ENCODE data around the gene KIF18B. TPM values are rescaled to one million over a fixed set of nuclear protein-coding genes. Genes with fewer than 3 reads are reported as not detected.

The KIF18B gene
- total and polyA plus RNA-seq, 2 donors (not counting 1 experiment from before 2014, with no cell fraction given) = 0.44 to 0.48 TPM

DNA sequence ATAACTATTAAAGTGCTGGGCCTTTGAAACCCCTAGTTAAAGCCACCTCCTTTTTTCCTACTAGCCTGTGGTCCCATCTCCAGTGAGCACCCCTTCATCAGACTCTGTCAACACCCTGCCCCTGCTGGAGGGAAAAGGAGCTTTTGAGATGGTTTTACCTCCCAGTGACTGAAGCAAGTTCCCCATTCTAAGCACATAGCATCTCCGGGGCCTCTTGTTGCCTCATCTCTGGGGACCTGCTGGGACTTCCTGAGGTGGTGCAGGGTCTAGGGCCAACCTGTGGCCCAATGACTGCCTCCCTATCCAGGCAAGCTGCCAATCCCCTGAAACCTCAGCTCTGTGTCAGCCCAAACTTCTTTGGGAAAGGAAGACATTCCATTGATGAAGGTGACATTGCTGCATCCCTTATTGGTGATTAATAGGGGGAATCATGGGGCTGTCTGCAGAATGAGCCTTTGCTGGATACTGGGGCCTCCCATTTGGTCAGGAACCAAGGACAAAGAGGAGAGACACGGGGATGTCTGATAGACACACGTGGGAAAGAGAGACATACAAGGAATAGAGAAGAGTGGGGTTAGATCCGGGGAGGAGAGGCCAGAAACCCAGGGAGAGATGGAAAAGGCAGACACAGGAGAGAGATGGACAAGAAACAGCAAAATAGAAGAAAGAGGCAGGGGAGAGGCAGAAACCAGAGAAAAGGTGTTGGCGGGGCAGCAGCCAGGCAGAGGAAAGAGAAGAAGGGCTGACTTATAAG is 18.1 kb upstream of the KIF18B start:
- Histone ChIP-seq H3K4me2 (replicated peaks; ENCODE audit: low read depth, low read length, poor library complexity, severe bottlenecking) (no peak overlapping the region), H3K9ac (ENCODE audit: low read length) (no peak overlapping the region), H3K27ac (ENCODE audit: low read length in 2 of 2) (no peak overlapping the region), H4K20me1 (ENCODE audit: control insufficient read depth, insufficient read depth, low read length, poor library complexity, severe bottlenecking) (peaks cover 4% of the 10 kb centered on the region), H3K4me1 (ENCODE audit: control insufficient read depth in 2 of 2, insufficient read depth in 2 of 2, low read length in 2 of 2) (peaks cover 32 to 46% of the 10 kb centered on the region in 2 donors), H3K4me3 (ENCODE audit: control extremely low read depth in 1 of 5, extremely low read depth in 1 of 5, insufficient read depth in 1 of 5, low read depth in 2 of 5, low read length in 4 of 5) (no peak overlapping the region), H3K9me3 (ENCODE audit: control extremely low read depth in 1 of 3, control insufficient read depth in 2 of 3, insufficient read depth in 1 of 3, low read length in 2 of 3) (peaks cover 0 to 36% (median 0%) of the 10 kb centered on the region in 3 donors), H3K36me3 (replicated peaks in 1 of 2; ENCODE audit: control extremely low read depth in 1 of 2, control insufficient read depth in 1 of 2, extremely low read depth in 1 of 2, insufficient read depth in 2 of 2, low read length in 1 of 2) (no peaks in the 10 kb centered on the region), H2AFZ (ENCODE audit: insufficient read depth, low read depth, low read length, poor library complexity, severe bottlenecking) (no peak overlapping the region), H3K79me2 (ENCODE audit: control insufficient read depth, insufficient read depth, low read length) (no peaks in the 10 kb centered on the region), H3K27me3 (replicated peaks in 1 of 4; ENCODE audit: control extremely low read depth in 1 of 4, control insufficient read depth in 3 of 4, insufficient read depth in 4 of 4, low read length in 3 of 4) (peaks cover 0 to 79% (median 36%) of the 10 kb centered on the region in 4 experiments)
- Mint-ChIP-seq H3K4me3 (peak overlapping the region; percentile 72), H3K4me1 (peaks cover 39% of the 10 kb centered on the region), H3K9me3 (ENCODE audit: insufficient read depth) (no peaks in the 10 kb centered on the region), H3K27ac (no peak overlapping the region), H3K27me3 (peaks cover 61% of the 10 kb centered on the region)
- ATAC-seq (ENCODE audit: low read depth) (no peak), DNase-seq (peak; percentile 37)
- CTCF ChIA-PET = interaction anchor here (0.6 kb wide), 1 partner anchor 37 kb away, joined by 3 read pairs; no protein-coding TSS in a partner anchor
- POLR2A ChIA-PET = no interaction called here
- 54% methylated on average over 5 of the region's 5 CpGs for WGBS (ENCODE audit: insufficient coverage)
- no peak for TF ChIP-seq EZH2 (IDR thresholded peaks at IDR 0.05; ENCODE audit: borderline replicate concordance, insufficient read depth, low read depth, low read length, poor library complexity, severe bottlenecking)
- TF ChIP-seq, protein P1, sequence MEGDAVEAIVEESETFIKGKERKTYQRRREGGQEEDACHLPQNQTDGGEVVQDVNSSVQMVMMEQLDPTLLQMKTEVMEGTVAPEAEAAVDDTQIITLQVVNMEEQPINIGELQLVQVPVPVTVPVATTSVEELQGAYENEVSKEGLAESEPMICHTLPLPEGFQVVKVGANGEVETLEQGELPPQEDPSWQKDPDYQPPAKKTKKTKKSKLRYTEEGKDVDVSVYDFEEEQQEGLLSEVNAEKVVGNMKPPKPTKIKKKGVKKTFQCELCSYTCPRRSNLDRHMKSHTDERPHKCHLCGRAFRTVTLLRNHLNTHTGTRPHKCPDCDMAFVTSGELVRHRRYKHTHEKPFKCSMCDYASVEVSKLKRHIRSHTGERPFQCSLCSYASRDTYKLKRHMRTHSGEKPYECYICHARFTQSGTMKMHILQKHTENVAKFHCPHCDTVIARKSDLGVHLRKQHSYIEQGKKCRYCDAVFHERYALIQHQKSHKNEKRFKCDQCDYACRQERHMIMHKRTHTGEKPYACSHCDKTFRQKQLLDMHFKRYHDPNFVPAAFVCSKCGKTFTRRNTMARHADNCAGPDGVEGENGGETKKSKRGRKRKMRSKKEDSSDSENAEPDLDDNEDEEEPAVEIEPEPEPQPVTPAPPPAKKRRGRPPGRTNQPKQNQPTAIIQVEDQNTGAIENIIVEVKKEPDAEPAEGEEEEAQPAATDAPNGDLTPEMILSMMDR (IDR thresholded peaks at IDR 0.05) = no peak
- intact Hi-C loops (cut with micrococcal nuclease) = no loop called here

DNA sequence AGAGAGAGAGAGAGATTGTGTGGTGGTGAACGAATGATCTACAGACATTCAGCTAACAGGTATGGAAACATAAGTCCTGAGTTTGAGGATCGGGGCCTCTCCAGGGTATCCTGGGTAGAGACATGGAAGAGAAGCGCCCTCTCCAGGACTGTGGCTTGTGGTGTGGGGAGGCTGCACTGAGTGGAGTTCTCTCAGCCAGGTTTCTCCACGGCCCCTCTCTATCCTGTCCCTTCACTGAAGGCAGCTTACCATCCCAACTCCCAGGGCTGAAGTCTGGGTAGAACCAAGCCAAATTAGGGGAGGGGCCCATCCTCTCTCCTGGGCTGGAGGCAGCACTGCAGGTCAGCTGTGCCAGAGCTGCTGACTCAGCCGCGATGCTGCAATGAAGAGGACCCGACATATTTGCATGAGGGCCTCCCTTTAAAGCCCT is 14.4 kb upstream of the KIF18B start:
- Mint-ChIP-seq H3K9me3 (ENCODE audit: insufficient read depth) (no peaks in the 10 kb centered on the region), H3K4me1 (peaks cover 19% of the 10 kb centered on the region), H3K4me3 (no peak overlapping the region), H3K27ac (no peak overlapping the region), H3K27me3 (peaks cover 61% of the 10 kb centered on the region)
- no peak overlapping the region for H3K4me2 ChIP-seq (replicated peaks; ENCODE audit: low read depth, low read length, poor library complexity, severe bottlenecking)
- H3K79me2 ChIP-seq (ENCODE audit: control insufficient read depth, insufficient read depth, low read length) = no peaks in the 10 kb centered on the region
- H4K20me1 ChIP-seq (ENCODE audit: control insufficient read depth, insufficient read depth, low read length, poor library complexity, severe bottlenecking) = peaks cover under 1% of the 10 kb centered on the region
- peaks cover 0 to 17% (median 0%) of the 10 kb centered on the region in 3 donors for H3K9me3 ChIP-seq (ENCODE audit: control extremely low read depth in 1 of 3, control insufficient read depth in 2 of 3, insufficient read depth in 1 of 3, low read length in 2 of 3)
- H3K36me3 ChIP-seq (replicated peaks in 1 of 2; ENCODE audit: control extremely low read depth in 1 of 2, control insufficient read depth in 1 of 2, extremely low read depth in 1 of 2, insufficient read depth in 2 of 2, low read length in 1 of 2) = no peaks in the 10 kb centered on the region
- H3K9ac ChIP-seq (ENCODE audit: low read length) = no peak overlapping the region
- no peak for DNase-seq
- ChIA-PET CTCF (interaction anchor here (0.8 kb wide), 1 partner anchor 42 kb away, joined by 3 read pairs; no protein-coding TSS in a partner anchor), POLR2A (no interaction called here)
- peaks cover 16 to 29% of the 10 kb centered on the region in 2 donors for H3K4me1 ChIP-seq (ENCODE audit: control insufficient read depth in 2 of 2, insufficient read depth in 2 of 2, low read length in 2 of 2)
- H3K4me3 ChIP-seq (ENCODE audit: control extremely low read depth in 1 of 5, extremely low read depth in 1 of 5, insufficient read depth in 1 of 5, low read depth in 2 of 5, low read length in 4 of 5) = no peak overlapping the region
- TF ChIP-seq, protein P1 (IDR thresholded peaks at IDR 0.05) = no peak
- no peak for TF ChIP-seq EZH2 (IDR thresholded peaks at IDR 0.05; ENCODE audit: borderline replicate concordance, insufficient read depth, low read depth, low read length, poor library complexity, severe bottlenecking)
- ATAC-seq (ENCODE audit: low read depth) = no peak
- 83% methylated on average over 1 of the region's 7 CpGs for WGBS (ENCODE audit: insufficient coverage)
- peaks cover 0 to 82% (median 30%) of the 10 kb centered on the region in 4 experiments for H3K27me3 ChIP-seq (replicated peaks in 1 of 4; ENCODE audit: control extremely low read depth in 1 of 4, control insufficient read depth in 3 of 4, insufficient read depth in 4 of 4, low read length in 3 of 4)
- no peak overlapping the region for H2AFZ ChIP-seq (ENCODE audit: insufficient read depth, low read depth, low read length, poor library complexity, severe bottlenecking)
- H3K27ac ChIP-seq (ENCODE audit: low read length in 2 of 2) = no peak overlapping the region
- intact Hi-C loops (cut with micrococcal nuclease) = no loop called here
